Amniotic stem cell (primary cell): ENCODE results near the gene ADNP.

Source experiments
- DNase-seq: peaks from one replicate; lab custom pipeline; 2025; lab: John Stamatoyannopoulos, UW

The ADNP gene

DNA sequence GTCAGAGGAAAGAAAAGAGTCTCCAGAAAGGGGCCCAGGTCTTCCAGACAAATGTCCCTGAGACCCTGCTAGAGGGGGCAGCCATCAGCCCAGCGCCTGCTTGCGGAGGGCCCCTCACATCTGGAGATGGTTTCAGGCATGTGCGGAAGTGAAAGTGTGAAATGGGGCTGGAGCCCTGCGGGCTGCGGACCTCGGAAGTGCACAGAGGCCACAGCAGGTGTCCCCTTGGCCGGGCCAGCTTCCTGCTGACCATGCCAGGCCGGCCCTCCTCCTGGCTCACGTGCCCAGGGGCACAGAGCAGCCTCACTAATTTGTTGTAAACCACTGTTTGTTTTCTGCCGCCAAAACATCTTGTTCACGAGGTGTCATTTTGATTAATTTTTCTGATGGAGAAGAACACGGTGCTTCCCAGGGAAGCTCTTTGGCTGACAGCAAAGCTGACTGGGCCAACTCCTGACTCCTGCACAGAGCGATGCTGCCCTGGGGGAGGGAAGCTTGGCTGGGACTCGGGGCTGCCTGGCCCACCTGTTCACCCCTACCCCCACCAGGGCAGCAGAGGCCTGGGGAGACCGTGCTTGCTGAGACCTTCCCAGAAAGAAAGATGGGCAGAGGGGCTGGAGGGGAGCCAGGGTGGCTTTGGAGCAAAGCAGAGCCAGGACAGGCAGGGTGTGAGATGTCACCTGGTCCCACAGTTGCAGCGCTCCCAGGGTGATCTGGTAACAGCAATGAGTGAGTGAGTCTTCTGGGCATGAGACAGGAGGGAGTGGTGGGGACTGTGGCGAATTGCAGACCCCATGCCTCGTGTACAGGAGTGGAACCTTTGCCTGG, 82.2 kb downstream of the ADNP start:
- no peak for DNase-seq

DNA sequence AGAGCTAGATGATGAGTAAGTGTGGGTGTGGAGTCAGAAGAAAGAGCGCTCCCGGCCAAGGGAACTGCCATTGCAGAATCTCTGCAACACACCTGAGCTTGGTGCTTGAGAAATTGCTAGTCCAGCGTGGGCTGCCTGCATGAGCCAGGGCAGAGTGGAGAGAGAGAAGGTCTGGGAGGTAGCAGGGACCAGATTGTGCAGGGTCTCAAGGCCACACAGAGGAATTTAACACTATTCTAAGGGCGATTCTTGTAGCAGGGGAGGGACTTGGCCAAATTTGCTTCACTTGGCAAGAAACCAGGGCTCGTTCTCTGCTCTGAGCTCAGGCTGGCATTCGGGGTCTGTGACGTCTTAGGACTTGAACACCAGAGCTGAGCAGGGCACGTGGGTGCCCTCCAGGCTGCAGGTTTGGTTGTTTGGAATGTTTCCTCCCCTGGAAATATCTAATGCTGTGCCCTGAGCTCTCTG, 82.9 kb downstream of the ADNP start:
- DNase-seq, result no peak

DNA sequence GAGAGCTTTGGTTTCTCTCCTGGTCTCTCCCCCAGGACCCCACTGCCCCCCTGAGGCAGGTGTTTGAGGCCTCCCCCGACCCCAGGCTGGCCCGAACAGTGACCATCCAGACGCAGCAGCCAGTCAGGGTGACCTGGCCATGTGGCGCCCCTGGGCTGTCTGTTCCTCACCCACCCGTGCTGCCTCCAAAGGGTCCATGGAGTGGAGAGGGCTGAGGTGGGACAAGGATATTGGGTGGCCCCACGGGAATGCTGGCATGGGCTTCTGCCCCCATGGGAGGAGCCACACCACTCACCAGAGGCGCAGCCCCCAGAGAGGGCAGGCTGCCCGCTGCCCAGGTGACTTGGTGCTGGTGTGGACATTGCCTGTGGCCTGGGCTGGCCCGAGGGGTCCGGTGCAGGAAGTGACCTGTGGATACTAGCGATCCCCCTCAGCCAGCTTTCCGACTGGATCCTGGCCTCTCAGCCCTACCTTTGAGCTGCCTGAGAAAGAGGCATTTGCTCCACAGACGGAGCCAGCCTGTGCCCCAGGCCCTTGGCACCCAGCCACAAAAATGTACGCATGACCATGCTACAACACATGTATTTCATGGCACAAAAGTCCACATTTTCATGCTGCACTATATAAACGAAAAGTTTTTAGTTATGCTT, 85.5 kb downstream of the ADNP start:
- no peak for DNase-seq

DNA sequence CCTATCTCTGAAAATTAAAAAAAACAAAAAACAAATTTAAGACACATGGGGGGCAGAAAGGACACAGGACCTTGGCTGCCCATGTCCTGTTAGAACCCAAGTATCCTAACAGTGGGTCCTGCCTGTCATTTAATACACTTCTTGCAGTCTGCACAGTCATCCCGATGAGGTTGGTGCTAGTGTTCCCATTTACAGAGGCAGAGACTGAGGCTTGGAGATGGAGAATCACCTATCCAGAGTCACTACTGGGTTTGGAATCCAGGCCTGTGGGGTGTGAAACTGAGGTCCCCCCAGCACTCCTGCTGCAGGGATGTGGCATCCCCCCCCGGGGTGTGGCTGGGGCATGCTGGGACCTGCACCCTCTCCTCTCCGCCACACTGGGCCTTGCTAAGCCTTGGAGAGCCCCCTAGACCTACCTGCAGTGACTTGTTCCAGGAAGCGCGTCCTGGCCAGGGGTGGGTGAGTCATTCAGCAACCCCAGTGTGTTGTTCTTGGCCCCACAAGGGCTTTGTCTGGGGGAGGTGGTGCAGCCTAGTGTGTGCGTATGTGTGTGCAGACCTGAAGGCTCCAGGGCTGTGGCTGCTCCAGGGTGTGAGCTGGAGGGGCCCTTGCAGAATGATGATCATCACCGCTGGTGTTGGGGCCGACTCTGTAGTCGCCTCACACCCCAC, 86.7 kb downstream of the ADNP start:
- no peak for DNase-seq

DNA sequence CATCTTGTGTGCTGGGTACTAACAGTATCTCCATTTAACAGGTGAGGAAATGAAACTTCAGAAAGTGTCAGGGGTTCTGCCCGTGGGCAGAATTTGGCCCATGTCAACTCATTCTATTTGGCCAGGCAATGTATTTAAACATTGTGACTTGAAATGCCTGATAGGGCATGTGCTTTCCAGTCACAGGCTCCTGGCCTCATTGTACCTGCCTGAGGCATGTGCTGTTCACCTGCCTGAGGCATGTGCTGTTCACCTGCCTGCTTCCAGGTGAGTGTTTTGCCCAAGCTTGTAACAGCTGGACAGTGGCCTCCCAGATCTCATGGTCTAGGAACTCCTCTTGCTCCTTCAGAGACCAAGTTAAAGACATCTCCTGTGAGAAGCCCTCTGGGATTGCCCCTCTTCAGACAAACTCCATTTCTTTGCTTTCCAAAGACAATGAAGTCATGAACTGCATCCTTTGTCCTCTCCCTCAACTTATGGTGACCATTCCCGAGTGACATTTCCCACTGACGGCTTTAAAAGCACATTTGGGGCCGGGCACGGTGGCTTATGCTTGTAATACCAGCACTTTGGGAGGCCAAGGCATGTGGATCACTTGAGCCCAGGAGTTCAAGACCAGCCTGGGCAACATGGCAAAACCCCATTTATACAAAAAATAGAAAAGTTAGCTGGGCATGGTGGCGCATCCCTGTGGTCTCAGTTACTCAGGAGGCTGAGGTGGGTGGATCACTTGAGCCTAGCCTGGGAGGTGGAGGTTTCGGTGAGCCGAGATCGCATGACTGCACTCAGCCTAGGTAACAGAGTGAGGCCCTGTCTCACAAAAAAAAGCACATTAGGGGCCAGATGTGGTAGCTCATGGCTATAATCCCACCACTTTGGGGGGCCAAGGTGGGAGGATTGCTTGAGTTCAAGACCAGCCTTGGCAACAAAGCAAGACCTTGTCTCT, 87.6 kb downstream of the ADNP start:
- no peak for DNase-seq

DNA sequence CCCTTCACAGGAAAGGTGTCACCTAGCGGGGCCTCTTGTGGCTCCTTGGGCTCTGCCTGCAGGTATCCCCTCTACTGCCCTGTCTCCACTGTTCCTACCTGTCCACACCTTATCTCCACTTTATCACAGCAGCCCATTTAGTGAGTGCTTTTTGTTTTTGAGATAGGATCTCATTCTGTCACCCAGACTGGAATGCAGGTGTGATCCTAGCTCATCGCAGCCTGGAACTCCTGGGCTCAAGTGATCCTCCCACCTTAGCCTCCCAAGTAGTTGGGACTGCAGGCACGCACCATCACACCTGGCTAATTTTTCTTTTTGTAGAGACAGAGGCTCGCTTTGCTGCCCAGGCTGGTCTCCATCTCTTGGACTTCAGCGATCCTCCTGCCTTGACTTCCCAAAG, 88.4 kb downstream of the ADNP start:
- DNase-seq, result no peak
